ENCODE measurements around the gene STEAP4.
"Not testable (repeated sequence)": the region's sequence is repeated elsewhere in the genome, so short reads cannot be mapped to it uniquely, and the experiment has no call there.

The STEAP4 gene

GRCh38 chr7:88264987-88265386 is 41.7 kb downstream of the STEAP4 start:
- not testable (repeated sequence) for DNase-seq

- no peak for DNase-seq
These were observed 44.1 kb downstream of the STEAP4 start for GRCh38 chr7:88262562-88262961.

- no peak for DNase-seq
These were observed 46.0 kb downstream of the STEAP4 start for GRCh38 chr7:88260719-88261118.

- no peak for DNase-seq
These were observed 46.9 kb downstream of the STEAP4 start for GRCh38 chr7:88259656-88260380.

DNA sequence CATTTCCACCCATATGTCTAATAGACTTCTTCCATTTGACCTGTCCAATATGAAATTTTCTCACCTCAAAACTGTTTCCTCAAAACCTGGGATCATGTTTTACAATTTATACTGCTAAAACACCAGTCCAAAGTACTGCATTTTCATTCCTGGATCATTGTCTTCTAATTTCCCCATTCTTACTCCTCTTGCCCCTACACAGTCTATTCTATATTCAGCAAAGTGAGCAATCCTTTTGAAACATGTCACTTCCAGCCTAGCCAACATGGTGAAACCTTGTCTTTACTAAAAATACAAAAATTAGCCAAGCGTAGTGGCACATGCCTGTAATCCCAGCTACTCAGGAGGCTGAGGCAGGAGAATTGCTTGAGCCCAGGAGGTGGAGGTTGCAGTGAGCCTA is 48.4 kb downstream of the STEAP4 start:
- DNase-seq = not testable (repeated sequence)

DNA sequence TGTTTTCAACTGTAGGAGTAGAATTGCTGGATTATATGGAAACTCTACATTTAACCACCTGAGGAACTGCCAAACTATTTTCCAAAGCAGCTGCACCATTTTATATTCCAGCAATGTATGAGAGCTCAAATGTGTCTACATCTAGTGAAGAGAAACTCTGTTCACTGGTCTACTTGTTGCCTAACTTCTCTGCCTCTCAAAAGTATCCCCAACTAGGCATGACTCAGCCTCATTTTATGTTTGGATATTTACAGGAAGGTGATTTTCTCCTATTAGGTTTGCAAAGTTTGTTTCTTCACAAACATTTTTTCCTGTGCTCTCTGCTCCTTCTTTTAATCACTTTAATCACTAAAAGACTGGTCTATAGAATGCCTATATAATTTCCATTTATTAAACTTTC is 49.8 kb downstream of the STEAP4 start:
- no peak for DNase-seq

DNA sequence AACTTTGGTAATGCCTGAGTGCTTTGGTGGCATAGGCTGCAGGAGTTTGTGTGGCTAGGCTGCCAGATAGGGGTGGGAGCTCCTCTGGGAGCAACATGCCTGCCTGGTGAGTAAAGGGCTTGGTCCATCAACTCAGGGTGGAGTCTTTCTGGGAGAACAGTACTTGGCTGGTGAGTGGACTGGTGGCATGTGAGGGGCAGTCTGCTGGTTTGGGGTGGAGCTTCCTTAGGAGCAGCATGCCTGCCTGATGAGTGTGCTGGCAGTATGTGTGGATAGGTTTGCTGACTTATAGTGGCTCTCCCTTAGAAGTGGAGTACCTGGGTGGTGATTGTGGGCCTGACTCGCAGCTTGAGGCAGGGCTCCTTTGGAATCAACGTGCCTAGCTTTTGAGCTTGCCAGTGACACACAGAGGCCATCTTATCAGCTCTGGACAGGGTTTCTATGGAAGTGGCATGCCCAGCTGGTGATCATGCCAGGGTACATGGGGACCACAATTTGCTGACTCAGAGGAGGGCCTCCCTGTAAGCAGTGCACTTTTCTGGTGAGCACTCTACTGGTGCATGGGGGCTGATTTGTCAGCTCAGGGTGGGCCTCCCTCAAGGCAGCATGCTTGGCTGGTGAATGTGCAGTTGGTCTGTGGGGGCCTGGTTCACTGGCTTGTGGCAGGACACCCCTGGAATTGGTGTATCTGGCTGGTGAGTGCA is 51.8 kb downstream of the STEAP4 start:
- no peak for DNase-seq

GRCh38 chr7:88253640-88254039 is 53.1 kb downstream of the STEAP4 start:
- DNase-seq = no peak

DNA sequence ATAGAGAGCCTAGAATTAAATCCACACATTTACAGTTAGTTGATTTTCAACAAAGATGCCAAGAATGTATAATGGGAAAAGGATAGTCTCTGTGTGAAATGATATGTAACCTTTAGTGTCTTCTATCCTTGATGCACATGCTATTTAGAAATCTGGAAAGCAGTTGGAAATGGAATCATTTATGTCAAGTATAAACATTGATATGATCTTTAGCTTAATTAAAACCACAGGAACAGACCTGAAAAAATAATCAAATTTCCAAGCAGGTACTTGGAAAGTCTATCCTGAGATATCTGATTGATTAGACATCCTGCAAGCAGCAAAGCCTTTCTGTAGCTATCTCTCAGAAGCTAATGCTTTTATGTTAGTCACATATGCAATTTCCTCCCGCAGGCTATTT is 62.4 kb downstream of the STEAP4 start:
- no peak for DNase-seq

DNA sequence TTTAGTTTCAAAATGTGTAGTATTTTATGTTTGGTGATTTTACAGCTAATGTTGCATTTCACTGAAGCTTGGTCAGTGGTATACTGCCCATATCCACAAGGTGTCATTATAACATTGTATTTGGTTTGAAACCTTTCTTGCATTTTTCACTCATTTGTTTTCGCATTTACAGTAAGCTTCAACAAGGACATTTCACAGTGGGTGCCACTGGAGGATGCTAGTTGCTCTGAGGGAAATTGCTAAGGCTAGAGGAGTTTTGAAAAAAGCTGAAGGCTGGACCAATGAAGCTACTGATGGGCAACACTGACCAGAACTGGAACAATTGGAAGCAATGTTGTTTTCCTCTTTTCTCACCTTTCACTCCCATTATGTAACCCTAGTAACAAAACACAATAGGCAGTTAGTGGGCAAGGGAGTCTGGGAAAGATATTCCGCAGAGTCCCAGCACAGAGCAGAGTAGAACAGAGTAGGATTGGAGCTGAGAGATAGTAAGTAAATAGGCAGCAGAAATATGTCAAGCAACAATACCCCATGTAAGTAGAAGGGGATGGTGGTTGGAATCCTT is 63.3 kb downstream of the STEAP4 start:
- peak; percentile 55 for DNase-seq

- DNase-seq = no peak
These were observed 66.8 kb downstream of the STEAP4 start for GRCh38 chr7:88239852-88240251.

DNA sequence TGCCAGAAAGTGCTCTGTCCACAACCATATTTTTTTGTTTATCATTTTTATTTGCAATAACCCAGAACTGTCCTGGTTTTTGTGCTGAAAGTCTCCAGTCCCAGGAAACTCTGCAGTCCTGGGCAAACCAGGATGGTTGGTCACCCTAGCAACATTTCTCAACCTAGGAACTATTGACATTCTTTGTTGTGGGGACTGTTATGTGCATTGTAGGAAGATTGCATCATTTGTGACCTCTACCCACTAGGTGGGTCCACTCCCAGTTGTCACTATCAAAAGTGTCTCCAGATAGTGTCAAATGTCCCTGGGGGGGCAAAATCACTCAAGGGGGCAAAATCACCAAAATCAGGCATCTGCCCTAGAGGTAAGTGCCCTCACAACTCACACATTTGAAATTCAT is 72.9 kb downstream of the STEAP4 start:
- DNase-seq = no peak

- DNase-seq = no peak
These were observed 76.0 kb downstream of the STEAP4 start for GRCh38 chr7:88230646-88231045.

GRCh38 chr7:88229302-88229995 is 77.2 kb downstream of the STEAP4 start:
- DNase-seq = no peak

- no peak for DNase-seq
These were observed 79.7 kb downstream of the STEAP4 start for GRCh38 chr7:88226886-88227516.

DNA sequence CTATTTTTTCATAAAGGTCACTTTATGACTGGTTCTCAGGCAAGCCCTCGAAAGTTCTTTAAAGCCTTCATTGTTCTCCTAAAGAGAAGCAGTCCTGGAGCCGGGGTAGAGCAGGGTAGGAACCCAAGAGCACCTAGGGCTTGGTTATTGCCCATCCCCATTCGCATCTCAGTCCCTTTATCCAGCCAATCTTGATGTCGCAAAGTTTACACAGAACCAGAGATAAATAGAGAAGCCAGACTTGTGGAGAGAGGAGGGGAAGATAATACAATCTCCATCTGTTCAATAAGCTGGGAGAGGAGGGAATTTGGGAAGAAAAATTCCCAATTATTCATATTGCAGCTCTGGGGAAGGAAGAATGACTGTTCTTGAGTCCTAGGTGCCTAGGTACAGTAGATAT is 80.5 kb downstream of the STEAP4 start:
- no peak for DNase-seq

DNA sequence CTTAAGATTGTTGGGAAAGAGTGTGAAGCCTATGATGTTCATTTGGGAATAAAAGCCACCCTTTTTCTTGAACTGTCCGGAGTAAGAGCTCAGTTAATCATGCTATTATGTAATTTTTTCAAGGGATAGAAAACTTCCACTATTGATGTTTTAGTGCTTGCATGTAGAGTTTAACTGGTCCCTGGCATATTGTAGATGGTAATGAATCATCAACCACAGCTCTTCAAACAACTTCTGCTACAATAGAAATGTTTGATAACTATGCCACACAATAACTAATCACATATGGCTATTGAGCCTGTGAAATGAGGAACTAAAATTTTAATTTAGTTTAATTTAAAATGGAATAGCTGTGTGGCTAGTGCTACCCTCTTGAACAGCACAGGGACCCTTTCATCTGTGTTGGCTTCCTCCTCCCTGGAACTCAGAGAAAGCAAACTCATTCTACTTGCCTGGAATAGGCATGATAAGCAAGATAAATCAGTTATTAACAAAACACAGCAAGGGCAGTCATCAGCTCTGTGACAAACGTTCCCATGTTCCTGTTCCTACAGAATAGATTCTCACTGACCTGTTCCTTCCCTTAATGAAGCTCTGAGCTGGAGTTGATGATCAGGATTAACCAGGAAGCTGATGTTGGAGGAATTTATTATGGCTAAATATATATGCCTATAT is 82.0 kb downstream of the STEAP4 start:
- DNase-seq = no peak

- no peak for DNase-seq
These were observed 83.4 kb downstream of the STEAP4 start for GRCh38 chr7:88223265-88223664.

All from NCI-H146 (cell line).